ENCODE data around the gene MATN3.

DNA sequence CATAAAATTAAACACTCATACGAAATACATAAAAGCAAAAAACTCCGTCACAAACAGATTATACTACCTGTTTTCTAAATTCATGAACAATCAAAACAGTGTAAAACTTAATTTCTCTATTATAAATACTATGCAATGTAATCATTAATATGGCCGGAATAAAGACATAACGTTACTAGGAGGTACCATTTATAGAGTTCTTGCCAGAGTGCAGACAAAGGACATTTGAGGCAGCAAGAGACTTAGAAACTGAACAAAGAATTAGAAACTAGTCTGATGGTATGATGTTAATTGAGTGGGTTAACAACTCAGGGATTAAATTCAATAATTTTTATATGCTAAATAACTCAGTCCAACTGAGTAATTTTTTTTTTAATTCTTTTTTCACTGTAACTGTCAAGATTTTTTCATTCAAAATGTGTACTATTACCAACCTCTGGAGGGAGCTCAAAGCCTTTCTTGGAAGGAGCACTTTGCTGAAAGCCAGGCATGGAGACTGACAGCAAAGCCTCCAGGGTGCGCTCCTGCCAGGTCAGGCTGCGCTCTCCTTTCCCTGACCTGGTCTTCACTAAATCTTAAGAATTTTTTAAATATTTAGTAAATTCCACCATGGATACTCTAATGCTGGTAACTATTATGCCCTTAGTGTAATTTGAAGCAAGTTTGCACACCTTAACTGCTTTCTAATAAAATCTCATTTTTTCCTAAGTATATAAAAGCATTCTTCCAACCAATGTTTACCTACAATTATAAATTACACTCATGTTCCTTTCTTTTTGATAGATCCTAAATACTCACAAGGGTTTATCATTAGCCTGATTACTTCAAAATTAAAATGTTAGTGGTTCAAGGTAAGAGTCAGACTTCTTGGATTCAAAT, 56.7 kb downstream of the MATN3 start:
- TF ChIP-seq POLR2A (IDR thresholded peaks at IDR 0.05) = no peak
- TF ChIP-seq, protein P1, sequence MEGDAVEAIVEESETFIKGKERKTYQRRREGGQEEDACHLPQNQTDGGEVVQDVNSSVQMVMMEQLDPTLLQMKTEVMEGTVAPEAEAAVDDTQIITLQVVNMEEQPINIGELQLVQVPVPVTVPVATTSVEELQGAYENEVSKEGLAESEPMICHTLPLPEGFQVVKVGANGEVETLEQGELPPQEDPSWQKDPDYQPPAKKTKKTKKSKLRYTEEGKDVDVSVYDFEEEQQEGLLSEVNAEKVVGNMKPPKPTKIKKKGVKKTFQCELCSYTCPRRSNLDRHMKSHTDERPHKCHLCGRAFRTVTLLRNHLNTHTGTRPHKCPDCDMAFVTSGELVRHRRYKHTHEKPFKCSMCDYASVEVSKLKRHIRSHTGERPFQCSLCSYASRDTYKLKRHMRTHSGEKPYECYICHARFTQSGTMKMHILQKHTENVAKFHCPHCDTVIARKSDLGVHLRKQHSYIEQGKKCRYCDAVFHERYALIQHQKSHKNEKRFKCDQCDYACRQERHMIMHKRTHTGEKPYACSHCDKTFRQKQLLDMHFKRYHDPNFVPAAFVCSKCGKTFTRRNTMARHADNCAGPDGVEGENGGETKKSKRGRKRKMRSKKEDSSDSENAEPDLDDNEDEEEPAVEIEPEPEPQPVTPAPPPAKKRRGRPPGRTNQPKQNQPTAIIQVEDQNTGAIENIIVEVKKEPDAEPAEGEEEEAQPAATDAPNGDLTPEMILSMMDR (IDR thresholded peaks at IDR 0.05) = peak; percentile 54 to 86 (median 79)
